ENCODE data around the gene RAB8A. TPM values are rescaled to one million over a fixed set of nuclear protein-coding genes. Genes with fewer than 3 reads are reported as not detected.
"Not testable (repeated sequence)": the region's sequence is repeated elsewhere in the genome, so short reads cannot be mapped to it uniquely, and the experiment has no call there.

RAB8A gene
- total RNA-seq, 1 donor: 107 TPM

GRCh38 chr19:16116067-16116466, 4.4 kb downstream of the RAB8A start:
- Histone ChIP-seq H3K4me3 (ENCODE audit: low read length) (no peak overlapping the region), H3K9me3 (ENCODE audit: low read depth, low read length) (no peaks in the 10 kb centered on the region), H3K27me3 (ENCODE audit: insufficient read depth, low read length) (no peaks in the 10 kb centered on the region), H3K4me1 (ENCODE audit: insufficient read depth, low read length) (peaks cover 89% of the 10 kb centered on the region)

DNA sequence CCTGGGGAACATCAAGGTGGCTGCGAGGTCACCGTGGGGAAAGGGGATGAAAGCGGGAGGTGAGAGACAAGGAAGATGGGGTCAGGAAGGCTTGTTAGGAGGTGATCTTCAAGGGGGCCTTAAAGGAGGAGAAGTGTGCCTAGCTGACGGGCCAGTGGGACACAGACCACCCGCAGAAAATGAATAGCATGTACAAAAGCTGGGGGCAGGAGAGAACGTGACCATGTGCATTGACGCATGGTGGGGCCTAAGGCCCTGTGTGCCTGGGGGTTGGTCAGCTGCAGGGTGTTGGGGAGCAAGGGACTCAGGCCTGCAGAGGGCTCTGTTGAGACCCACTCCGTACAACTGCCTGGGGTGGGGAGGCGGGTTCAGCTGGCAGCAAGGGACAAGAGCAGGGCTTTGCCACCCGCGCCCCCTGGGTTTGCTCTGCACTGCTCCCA, 5.9 kb downstream of the RAB8A start:
- Histone ChIP-seq H3K4me3 (ENCODE audit: low read length) (no peak overlapping the region), H3K9me3 (ENCODE audit: low read depth, low read length) (no peaks in the 10 kb centered on the region), H3K27me3 (ENCODE audit: insufficient read depth, low read length) (no peaks in the 10 kb centered on the region), H3K4me1 (ENCODE audit: insufficient read depth, low read length) (peaks cover 86% of the 10 kb centered on the region)

DNA sequence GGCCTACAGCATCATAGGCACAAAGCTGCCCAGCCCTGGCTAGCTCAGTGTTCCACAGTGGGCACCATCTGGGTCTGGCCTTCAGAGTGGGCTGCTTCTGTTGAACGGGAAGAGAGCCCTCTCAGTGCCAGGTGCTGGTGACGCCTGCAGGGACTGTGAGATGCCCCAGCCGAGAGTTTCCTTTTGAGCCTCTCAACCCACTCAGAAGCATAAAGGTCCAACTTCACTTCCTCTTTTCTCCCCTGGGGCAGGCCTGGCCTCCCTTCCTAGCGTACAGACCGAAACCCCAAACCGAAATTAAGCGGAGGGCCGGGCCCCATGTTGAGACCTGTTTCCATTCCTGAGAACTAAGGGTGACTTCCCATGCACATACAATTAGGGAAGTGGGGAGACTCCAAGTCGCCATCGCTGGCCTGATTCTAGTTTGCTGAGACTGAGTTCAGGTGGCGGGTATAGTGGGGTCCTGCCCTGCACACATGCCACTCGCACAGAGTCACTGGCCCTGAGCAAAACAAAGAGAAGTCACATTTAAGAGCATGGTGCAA, 6.9 kb downstream of the RAB8A start:
- H3K4me1 ChIP-seq (ENCODE audit: insufficient read depth, low read length): peaks cover 76% of the 10 kb centered on the region
- H3K27me3 ChIP-seq (ENCODE audit: insufficient read depth, low read length): no peaks in the 10 kb centered on the region
- H3K9me3 ChIP-seq (ENCODE audit: low read depth, low read length): no peaks in the 10 kb centered on the region
- no peak overlapping the region for H3K4me3 ChIP-seq (ENCODE audit: low read length)

DNA sequence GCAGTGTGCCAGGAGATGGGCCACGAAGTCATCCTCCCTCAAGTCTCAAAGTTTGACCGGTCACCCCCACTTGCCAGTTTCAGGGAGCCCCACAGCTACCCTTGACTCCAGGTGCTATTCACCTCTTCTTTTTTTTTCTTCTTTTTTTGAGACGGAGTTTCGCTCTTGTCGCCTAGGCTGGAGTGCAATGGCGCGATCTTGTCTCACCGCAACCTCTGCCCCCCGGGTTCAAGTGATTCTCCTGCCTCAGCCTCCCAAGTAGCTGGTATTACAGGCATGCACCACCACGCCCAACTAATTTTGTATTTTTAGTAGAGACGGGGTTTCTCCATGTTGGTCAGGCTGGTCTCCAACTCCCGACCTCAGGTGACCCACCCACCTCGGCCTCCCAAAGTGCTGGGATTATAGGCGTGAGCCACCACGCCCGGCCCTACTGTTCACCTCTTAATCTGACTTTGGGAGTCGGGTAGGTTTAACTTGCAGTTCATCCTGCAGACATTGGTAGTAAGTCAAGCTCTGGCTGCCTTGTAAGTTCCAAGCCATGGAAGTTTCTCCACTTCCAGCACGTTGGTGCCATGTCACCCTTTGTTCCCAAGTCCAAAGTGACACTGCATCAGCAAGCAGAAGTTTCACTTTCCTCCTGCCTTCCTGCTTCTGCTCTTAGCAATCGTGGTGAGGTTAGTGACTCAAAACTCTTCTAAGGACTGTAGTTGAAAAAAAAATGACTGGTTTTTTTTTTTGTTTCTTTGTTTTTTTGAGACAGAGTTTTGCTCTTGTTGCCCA, 7.6 kb downstream of the RAB8A start:
- H3K4me3 ChIP-seq (ENCODE audit: low read length); H3K27me3 ChIP-seq (ENCODE audit: insufficient read depth, low read length); H3K9me3 ChIP-seq (ENCODE audit: low read depth, low read length): not testable (repeated sequence)
- peaks cover 69% of the 10 kb centered on the region for H3K4me1 ChIP-seq (ENCODE audit: insufficient read depth, low read length)

- Histone ChIP-seq H3K4me3 (ENCODE audit: low read length) (no peak overlapping the region), H3K9me3 (ENCODE audit: low read depth, low read length) (no peaks in the 10 kb centered on the region), H3K4me1 (ENCODE audit: insufficient read depth, low read length) (peaks cover 51% of the 10 kb centered on the region), H3K27me3 (ENCODE audit: insufficient read depth, low read length) (no peaks in the 10 kb centered on the region)
These were observed 9.5 kb downstream of the RAB8A start for GRCh38 chr19:16121141-16121540.

- Histone ChIP-seq H3K4me1 (ENCODE audit: insufficient read depth, low read length) (peaks cover 42% of the 10 kb centered on the region), H3K4me3 (ENCODE audit: low read length) (no peak overlapping the region), H3K9me3 (ENCODE audit: low read depth, low read length) (no peaks in the 10 kb centered on the region), H3K27me3 (ENCODE audit: insufficient read depth, low read length) (no peaks in the 10 kb centered on the region)
These were observed 10.3 kb downstream of the RAB8A start for GRCh38 chr19:16121967-16122366.

- Histone ChIP-seq H3K4me1 (ENCODE audit: insufficient read depth, low read length) (peaks cover 12% of the 10 kb centered on the region), H3K27me3 (ENCODE audit: insufficient read depth, low read length) (no peaks in the 10 kb centered on the region), H3K9me3 (ENCODE audit: low read depth, low read length) (no peaks in the 10 kb centered on the region), H3K4me3 (ENCODE audit: low read length) (no peak overlapping the region)
These were observed 13.3 kb downstream of the RAB8A start for GRCh38 chr19:16124953-16125352.

DNA sequence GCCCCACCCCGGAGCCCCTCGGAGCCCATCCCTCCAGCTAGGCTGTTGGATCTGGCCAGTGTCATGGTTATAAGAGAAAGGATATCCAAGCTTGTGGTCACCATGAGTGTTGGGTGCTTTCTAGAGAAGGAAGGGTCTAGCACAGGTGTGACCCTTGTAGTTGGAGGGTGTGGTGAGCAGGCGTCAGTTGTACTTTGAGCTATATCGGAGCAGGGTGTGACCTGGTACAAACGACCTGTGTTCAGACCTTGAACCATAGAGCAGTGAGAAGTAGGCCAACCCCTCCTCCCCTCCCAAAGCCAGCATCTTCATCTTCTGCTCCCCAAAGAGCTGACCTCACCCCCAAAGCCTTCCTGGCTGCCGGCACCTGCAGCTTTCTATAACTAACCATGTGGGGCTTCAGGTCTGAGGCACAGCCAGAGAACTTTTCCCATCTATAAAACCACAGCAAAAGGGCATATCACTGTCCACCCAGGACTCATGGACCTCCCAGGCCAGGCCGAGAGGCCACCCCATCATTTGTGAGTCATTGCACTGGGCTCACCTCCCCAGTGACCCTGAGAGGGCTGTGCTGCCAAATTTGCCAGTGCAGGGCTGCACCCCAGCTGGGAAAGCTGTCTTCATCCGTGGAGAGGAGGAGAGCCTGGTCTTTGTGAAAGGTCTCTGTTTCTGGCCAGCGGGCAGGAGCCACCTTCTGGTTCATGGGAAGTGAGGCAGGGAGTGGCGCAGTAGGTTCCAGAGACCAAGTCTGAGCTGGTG, 14.2 kb downstream of the RAB8A start:
- no peaks in the 10 kb centered on the region for H3K9me3 ChIP-seq (ENCODE audit: low read depth, low read length)
- no peaks in the 10 kb centered on the region for H3K27me3 ChIP-seq (ENCODE audit: insufficient read depth, low read length)
- H3K4me1 ChIP-seq (ENCODE audit: insufficient read depth, low read length): peaks cover 4% of the 10 kb centered on the region
- H3K4me3 ChIP-seq (ENCODE audit: low read length): no peak overlapping the region

DNA sequence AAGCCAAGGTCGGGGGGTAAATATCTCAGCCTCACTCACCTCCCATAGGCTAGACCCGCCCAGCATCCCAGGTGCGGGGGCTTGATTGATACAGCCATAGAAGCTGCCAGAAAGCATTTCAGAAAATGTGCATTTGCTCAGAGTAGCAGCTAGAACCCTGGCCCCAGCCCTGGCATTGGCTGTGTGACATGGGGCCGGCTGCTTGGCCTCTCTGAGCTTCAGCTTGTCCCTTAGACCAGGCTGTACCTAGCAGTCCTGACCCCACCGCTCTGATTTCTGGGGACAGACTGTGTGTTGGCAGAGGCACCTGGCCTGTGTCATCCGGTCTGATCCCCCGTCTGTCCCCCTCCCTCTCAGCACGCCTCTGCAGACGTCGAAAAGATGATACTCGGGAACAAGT, 15.4 kb downstream of the RAB8A start:
- Histone ChIP-seq H3K4me1 (ENCODE audit: insufficient read depth, low read length) (no peaks in the 10 kb centered on the region), H3K4me3 (ENCODE audit: low read length) (no peak overlapping the region), H3K9me3 (ENCODE audit: low read depth, low read length) (no peaks in the 10 kb centered on the region), H3K27me3 (ENCODE audit: insufficient read depth, low read length) (no peaks in the 10 kb centered on the region)

DNA sequence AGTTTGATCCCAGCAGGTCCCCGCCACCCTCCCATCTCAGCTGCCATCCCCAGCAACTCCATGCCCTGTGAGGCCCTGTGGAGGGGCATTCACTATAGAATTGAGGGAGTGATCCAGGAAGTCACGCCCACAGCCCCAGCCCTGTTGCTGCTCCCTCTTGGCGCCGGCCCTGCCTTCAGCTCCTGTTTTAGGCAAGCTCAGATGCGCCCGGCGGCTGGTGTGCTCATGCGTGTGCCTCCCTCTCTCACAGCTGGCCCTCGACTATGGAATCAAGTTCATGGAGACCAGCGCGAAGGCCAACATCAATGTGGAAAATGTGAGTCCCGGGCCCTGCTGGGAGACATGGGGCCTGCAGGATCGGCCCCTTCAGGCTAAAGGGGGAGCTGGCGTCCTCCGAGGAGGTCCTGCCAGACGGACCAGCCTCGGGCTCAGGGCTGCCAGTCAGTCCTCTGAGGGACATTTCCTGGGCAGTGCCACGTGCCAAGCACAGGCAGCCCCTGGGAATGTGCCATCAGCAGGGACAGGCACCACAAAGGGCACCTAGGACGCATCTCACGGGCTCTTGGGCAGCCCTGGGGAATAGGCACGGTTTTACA, 16.2 kb downstream of the RAB8A start:
- Histone ChIP-seq H3K27me3 (ENCODE audit: insufficient read depth, low read length) (no peaks in the 10 kb centered on the region), H3K4me3 (ENCODE audit: low read length) (no peak overlapping the region), H3K4me1 (ENCODE audit: insufficient read depth, low read length) (no peaks in the 10 kb centered on the region), H3K9me3 (ENCODE audit: low read depth, low read length) (no peaks in the 10 kb centered on the region)

DNA sequence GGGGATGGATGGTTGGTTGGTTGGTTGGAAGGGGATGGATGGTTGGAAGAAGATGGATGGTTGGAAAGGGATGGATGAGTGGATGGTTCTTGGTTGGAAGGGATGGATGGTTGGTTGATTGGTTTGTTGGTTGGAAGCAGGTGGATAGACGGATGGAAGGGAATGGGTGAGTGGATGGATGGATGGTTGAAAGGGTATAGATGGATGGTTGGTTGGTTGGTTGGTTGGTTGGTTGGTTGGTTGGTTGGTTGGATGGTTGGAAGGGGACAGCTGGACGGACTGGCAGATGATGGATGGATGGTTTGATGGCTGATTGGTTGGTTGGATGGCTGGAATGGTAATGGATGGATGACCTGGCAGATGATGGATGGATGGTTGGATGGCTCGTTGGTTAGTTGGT, 20.0 kb downstream of the RAB8A start:
- Histone ChIP-seq H3K9me3 (ENCODE audit: low read depth, low read length) (no peaks in the 10 kb centered on the region), H3K27me3 (ENCODE audit: insufficient read depth, low read length) (no peaks in the 10 kb centered on the region), H3K4me1 (ENCODE audit: insufficient read depth, low read length) (peaks cover 24% of the 10 kb centered on the region), H3K4me3 (ENCODE audit: low read length) (no peak overlapping the region)

DNA sequence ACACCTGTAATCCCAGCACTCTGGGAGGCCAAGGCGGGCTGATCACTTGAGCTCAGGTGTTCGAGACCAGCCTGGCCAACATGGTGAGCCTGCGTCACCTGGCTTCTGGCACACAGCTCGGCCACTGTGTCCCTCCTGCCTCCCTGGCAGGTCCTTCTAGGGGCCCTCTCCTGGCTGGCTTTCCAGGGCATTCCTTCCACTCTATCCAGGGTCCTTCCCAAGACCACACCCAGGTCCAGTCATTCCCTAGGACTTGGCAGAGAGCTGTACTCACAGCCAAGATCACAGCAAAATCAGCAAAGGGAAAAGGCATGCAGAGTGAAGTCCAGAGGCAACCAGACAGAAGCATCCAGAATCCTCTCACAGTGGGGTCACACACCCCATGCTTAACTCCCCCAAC, 22.1 kb downstream of the RAB8A start:
- Histone ChIP-seq H3K9me3 (ENCODE audit: low read depth, low read length) (no peaks in the 10 kb centered on the region), H3K4me3 (ENCODE audit: low read length) (no peak overlapping the region), H3K4me1 (ENCODE audit: insufficient read depth, low read length) (peaks cover 34% of the 10 kb centered on the region), H3K27me3 (ENCODE audit: insufficient read depth, low read length) (no peaks in the 10 kb centered on the region)

GRCh38 chr19:16134510-16134909, 22.8 kb downstream of the RAB8A start:
- Histone ChIP-seq H3K4me3 (ENCODE audit: low read length) (no peak overlapping the region), H3K27me3 (ENCODE audit: insufficient read depth, low read length) (no peaks in the 10 kb centered on the region), H3K9me3 (ENCODE audit: low read depth, low read length) (no peaks in the 10 kb centered on the region), H3K4me1 (ENCODE audit: insufficient read depth, low read length) (peaks cover 41% of the 10 kb centered on the region)

DNA sequence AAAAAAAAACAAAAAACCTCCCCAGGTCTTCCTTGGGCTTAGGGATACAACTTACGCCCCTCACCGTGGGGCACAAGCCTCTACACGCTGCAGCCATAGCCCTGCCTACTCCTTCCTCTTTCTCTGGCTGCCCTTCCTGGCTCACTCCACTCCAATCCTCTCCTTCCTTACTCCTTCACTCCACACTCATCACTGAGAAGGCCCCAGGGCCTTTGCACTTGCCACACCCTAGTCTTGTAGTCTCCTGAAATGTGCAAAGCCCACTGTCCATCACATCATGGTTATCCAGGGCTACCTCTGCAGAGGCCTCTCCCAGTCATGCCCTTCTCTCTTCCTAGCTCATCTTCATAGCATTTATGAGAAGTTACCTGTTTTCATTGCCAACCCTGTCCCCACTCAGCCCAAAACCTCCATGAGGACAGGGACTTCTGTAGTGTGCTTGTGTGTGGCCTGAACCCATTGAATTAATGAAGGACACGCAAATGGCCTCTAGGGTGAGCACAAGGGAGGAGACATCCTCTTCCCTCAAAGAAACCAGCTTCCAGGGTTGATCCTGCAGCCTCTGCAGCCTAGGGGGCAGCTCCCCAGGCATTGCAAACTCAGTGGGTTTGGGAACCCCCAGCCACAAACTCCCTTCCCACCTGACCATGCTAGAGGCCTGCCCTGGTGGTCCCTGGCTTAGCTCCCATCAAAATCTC, 23.9 kb downstream of the RAB8A start:
- Histone ChIP-seq H3K27me3 (ENCODE audit: insufficient read depth, low read length) (no peaks in the 10 kb centered on the region), H3K4me1 (ENCODE audit: insufficient read depth, low read length) (peaks cover 52% of the 10 kb centered on the region), H3K9me3 (ENCODE audit: low read depth, low read length) (no peaks in the 10 kb centered on the region), H3K4me3 (ENCODE audit: low read length) (no peak overlapping the region)

Data from mononuclear cell (primary cell).